CD4-positive, alpha-beta T cell treated with Interleukin-6 at 100 ng/mL for 8 hours (primary cell): ENCODE results near the gene ESR2.
"Not testable (repeated sequence)": the region's sequence is repeated elsewhere in the genome, so short reads cannot be mapped to it uniquely, and the experiment has no call there.

ENCODE experiments used
- DNase-seq: peaks from one replicate; pipeline ENCODE4 v3.0.0-alpha.2; 2020; ENCODE audit warnings: mixed read lengths, low spot score

ESR2 gene

GRCh38 chr14:64137657-64138290 lies 156.4 kb downstream of the ESR2 start:
- DNase-seq = no peak

GRCh38 chr14:64126548-64126947 lies 167.6 kb downstream of the ESR2 start:
- no peak for DNase-seq

GRCh38 chr14:64125270-64125669 lies 168.9 kb downstream of the ESR2 start:
- DNase-seq = no peak

GRCh38 chr14:64123241-64123822 lies 170.8 kb downstream of the ESR2 start:
- no peak for DNase-seq

- DNase-seq = no peak
These were observed 174.2 kb downstream of the ESR2 start for GRCh38 chr14:64119980-64120379.

- no peak for DNase-seq
These were observed 174.7 kb downstream of the ESR2 start for GRCh38 chr14:64119500-64119899.

GRCh38 chr14:64118892-64119291 lies 175.3 kb downstream of the ESR2 start:
- no peak for DNase-seq

- DNase-seq = not testable (repeated sequence)
These were observed 175.8 kb downstream of the ESR2 start for GRCh38 chr14:64118403-64118742.

GRCh38 chr14:64117671-64118402 lies 176.3 kb downstream of the ESR2 start:
- DNase-seq = no peak

GRCh38 chr14:64115401-64115800 lies 178.8 kb downstream of the ESR2 start:
- no peak for DNase-seq

- no peak for DNase-seq
These were observed 179.4 kb downstream of the ESR2 start for GRCh38 chr14:64114796-64115195.

- DNase-seq = no peak
These were observed 180.0 kb downstream of the ESR2 start for GRCh38 chr14:64114166-64114565.

- DNase-seq = no peak
These were observed 181.1 kb downstream of the ESR2 start for GRCh38 chr14:64112867-64113678.

GRCh38 chr14:64110802-64111201 lies 183.4 kb downstream of the ESR2 start:
- DNase-seq = no peak

GRCh38 chr14:64109819-64110554 lies 184.2 kb downstream of the ESR2 start:
- DNase-seq = no peak

GRCh38 chr14:64107438-64107837 lies 186.7 kb downstream of the ESR2 start:
- DNase-seq = no peak

GRCh38 chr14:64098120-64098519 lies 196.1 kb downstream of the ESR2 start:
- no peak for DNase-seq

- no peak for DNase-seq
These were observed 198.6 kb downstream of the ESR2 start for GRCh38 chr14:64095620-64096019.

- DNase-seq = no peak
These were observed 201.2 kb downstream of the ESR2 start for GRCh38 chr14:64092940-64093339.

GRCh38 chr14:64092338-64092737 lies 201.8 kb downstream of the ESR2 start:
- DNase-seq = no peak

GRCh38 chr14:64091217-64091616 lies 203.0 kb downstream of the ESR2 start:
- no peak for DNase-seq

- DNase-seq = no peak
These were observed 204.3 kb downstream of the ESR2 start for GRCh38 chr14:64089920-64090319.
